ENCODE data around the gene TAF8. TPM values are rescaled to one million over a fixed set of nuclear protein-coding genes. Genes with fewer than 3 reads are reported as not detected.

Gene TAF8
- total RNA-seq, 2 experiments from 2014 or later = 44.1 TPM

DNA sequence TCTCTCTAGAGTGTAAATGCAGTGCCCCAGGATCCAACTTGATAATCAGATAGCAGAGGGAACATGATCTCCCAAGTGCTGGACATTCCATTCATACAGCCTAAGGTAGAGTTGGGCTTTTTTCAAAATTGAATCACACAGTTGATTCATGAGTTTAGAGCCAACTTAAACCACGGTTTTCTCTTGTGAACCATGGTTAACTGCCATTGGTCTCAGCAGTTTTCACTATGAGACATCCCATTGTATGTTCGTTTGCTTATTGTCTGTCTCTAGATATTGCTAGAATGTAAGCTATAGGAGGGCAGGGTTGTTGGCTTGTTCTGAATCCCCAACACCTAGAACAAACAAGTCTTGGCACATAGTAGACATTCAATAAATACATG lies 37.2 kb upstream of the TAF8 start:
- H3K27ac Mint-ChIP-seq = peak overlapping the region; percentile 13

DNA sequence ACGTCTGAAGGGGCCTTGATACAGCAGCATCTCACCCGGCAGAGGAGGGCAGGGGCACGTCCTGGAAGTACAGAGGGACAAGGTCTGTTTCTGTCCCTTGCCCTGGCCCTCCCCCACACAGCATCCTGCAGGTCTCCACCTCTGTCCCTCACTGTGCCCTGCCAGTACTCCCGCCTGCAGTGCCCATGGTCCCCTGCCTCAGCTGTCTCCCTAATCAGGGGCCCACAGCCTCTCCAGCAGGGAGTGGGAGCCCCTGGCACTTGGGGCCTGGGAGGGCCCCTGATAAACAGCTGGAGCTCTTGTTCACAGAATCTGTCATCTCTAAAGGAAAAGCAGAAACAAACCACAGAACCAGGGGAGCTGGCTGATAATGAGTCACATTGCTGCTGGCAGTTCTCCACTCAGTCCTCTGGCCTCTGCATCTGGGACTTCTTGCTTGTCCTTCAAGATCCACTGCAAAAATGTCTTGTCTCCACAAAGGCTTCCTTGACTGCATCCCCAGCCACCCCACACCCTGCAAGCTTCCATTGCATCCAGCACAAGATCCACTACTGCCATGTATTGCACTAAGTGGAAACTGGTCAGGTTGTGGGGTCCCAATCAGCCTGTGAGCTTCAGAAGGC lies 33.2 kb upstream of the TAF8 start:
- H3K27me3 Mint-ChIP-seq (ENCODE audit: low read depth) = no peaks in the 10 kb centered on the region
- POLR2A ChIA-PET = interaction anchor here (0.9 to 1.9 kb wide), 3 partner anchors 22 to 80 kb away, joined by 3 to 9 read pairs (median 5); no protein-coding TSS in a partner anchor
- no peaks in the 10 kb centered on the region for H3K9me3 Mint-ChIP-seq (ENCODE audit: insufficient read depth)
- peaks cover 78% of the 10 kb centered on the region for H3K4me1 Mint-ChIP-seq (ENCODE audit: low read depth)
- peaks cover 45% of the 10 kb centered on the region for H3K36me3 Mint-ChIP-seq (ENCODE audit: low read depth)
- peak overlapping the region; percentile 50 for H3K4me3 Mint-ChIP-seq
- CTCF ChIA-PET = interaction anchor here (1.3 to 2.3 kb wide), 4 partner anchors 10 to 81 kb away, joined by 3 to 10 read pairs (median 4); no protein-coding TSS in a partner anchor
- peak; percentile 73 for ATAC-seq
- peak; percentile 62 for DNase-seq
- peak overlapping the region; percentile 93 for H3K27ac Mint-ChIP-seq

More for the DNA sequence above, 37.2 kb upstream of the TAF8 start:
- H3K9me3 Mint-ChIP-seq (ENCODE audit: insufficient read depth) = no peaks in the 10 kb centered on the region
- DNase-seq (no peak), ATAC-seq (no peak)
- ChIA-PET POLR2A (interaction anchor here (4.4 to 6.7 kb wide), 2 partner anchors 9 to 28 kb away, joined by 21 to 31 read pairs; no protein-coding TSS in a partner anchor), CTCF (interaction anchor here (1.5 to 2.4 kb wide), 3 partner anchors 9 to 74 kb away, joined by 5 to 9 read pairs (median 6); no protein-coding TSS in a partner anchor)
- H3K4me1 Mint-ChIP-seq (ENCODE audit: low read depth) = peaks cover 83% of the 10 kb centered on the region
- H3K36me3 Mint-ChIP-seq (ENCODE audit: low read depth) = peaks cover 51% of the 10 kb centered on the region
- no peaks in the 10 kb centered on the region for H3K27me3 Mint-ChIP-seq (ENCODE audit: low read depth)
- H3K4me3 Mint-ChIP-seq = no peak overlapping the region

DNA sequence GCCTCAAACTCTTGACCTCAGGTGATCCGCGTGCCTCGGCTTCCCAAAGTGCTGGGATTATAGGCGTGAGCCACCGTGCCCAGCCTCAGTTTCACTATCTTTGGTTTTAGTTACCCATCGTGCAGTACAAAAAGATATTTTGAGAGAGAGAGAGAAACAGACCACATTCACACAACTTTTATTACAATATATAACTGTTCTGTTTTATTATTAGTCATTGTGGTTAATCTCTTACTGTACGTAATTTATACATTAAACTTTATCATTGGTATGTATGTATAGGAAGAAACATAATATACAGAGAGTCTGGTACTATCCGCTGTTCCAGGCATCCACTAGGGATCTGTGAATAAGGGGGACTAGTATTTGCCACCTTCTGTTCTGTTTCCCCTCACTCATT lies 29.4 kb upstream of the TAF8 start:
- no peaks in the 10 kb centered on the region for H3K9me3 Mint-ChIP-seq (ENCODE audit: insufficient read depth)
- H3K4me1 Mint-ChIP-seq (ENCODE audit: low read depth) = peaks cover 86% of the 10 kb centered on the region
- H3K4me3 Mint-ChIP-seq = no peak overlapping the region
- ATAC-seq (no peak), DNase-seq (no peak)
- peaks cover 45% of the 10 kb centered on the region for H3K36me3 Mint-ChIP-seq (ENCODE audit: low read depth)
- no peaks in the 10 kb centered on the region for H3K27me3 Mint-ChIP-seq (ENCODE audit: low read depth)
- CTCF ChIA-PET = interaction anchor here (0.8 to 3.5 kb wide), 7 partner anchors 11 to 85 kb away, joined by 3 to 20 read pairs (median 5); no protein-coding TSS in a partner anchor
- H3K27ac Mint-ChIP-seq = peak overlapping the region; percentile 99
- POLR2A ChIA-PET = interaction anchor here (2.0 to 2.7 kb wide), 7 partner anchors 9 to 85 kb away, joined by 4 to 21 read pairs (median 12); no protein-coding TSS in a partner anchor

DNA sequence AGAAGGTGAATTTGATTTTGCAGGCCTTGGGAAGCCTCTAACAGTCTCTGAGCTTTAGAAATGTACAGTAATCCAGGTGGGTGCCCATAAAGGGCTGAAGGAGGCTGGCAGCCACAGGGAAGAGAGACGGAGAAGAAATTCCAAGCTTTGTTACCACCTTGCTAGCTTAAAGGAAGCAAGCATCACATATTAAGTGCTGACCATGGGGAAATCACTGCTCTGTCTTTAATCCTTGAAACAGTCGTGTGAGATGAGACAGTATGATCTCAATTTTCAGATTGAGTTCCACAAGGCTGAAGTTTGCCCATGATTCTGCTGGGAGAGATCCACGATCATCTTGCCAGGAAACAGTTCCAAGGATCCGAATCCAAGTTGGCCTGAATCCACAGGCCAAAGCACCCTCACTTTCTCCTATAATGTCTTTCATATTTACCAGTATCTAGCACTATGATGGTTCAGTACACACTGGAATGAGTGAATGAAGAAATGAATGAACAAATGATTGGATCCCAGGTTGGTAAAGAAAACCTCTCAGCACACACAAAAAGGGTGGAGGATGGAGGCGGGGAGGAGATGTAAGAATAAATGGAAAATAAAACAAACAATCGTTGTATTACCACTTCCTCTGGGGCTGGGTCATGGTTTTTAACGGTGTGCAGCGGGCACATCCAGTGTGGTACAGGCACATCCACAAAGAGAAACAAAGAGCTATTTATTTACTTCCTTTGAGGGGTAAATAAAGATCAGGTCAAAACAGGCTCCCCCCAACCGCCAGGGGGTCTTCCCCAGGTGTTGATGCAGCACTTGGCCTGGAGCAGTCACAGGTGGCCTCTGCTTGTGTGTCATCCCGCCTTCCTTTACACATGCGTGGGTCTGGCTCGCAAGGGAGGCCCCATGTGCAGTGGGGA lies 28.2 kb upstream of the TAF8 start:
- H3K4me1 Mint-ChIP-seq (ENCODE audit: low read depth) = peaks cover 87% of the 10 kb centered on the region
- POLR2A ChIA-PET = interaction anchor here (1.0 to 2.7 kb wide), 18 partner anchors 9 to 101 kb away, joined by 3 to 21 read pairs (median 6); partner anchors contain the start of genes BYSL, CCND3 and MED20
- H3K27me3 Mint-ChIP-seq (ENCODE audit: low read depth) = no peaks in the 10 kb centered on the region

DNA sequence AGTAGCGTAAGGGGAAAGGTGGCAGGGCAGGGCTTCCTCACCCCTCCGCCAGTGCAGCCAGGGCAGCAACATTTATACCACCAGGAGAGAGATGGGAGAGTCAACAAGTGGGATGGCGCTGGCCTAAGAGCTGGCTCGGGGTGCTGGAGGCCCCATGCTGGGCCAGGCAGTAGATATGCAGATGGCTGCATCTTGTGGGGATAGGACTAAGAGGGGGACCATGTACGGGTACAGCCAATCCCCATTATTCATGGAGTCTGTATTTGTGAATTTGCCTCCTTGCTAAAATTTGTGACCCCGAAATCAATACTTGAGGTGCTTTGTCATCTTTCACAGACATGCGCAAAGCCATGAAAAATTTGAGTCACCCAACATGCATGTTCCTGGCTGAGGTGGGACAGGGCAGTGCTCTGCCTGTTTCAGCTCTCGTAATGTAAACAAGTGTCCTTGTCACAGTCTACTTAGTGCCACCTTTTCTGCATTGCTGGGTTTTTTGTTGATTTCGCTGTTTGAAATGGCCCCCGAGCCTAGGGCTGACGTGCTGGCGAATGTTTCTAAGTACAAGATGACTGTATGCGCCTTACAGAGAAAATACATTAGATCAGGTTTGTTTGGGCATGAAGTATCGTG lies 27.5 kb upstream of the TAF8 start:
- Mint-ChIP-seq H3K4me3 (peak overlapping the region; percentile 73), H3K4me1 (ENCODE audit: low read depth) (peaks cover 87% of the 10 kb centered on the region), H3K27ac (peak overlapping the region; percentile 99), H3K9me3 (ENCODE audit: insufficient read depth) (no peaks in the 10 kb centered on the region), H3K36me3 (ENCODE audit: low read depth) (peaks cover 47% of the 10 kb centered on the region), H3K27me3 (ENCODE audit: low read depth) (no peaks in the 10 kb centered on the region)
- CTCF ChIA-PET = interaction anchor here (0.6 to 3.5 kb wide), 13 partner anchors 9 to 236 kb away, joined by 3 to 20 read pairs (median 7); partner anchors contain the start of genes BYSL, MED20 and TOMM6
- ATAC-seq = peak; percentile 52
- POLR2A ChIA-PET = interaction anchor here (1.0 to 2.7 kb wide), 18 partner anchors 9 to 102 kb away, joined by 3 to 21 read pairs (median 6); partner anchors contain the start of genes BYSL, CCND3 and MED20
- no peak for DNase-seq

More for the DNA sequence above, 28.2 kb upstream of the TAF8 start:
- CTCF ChIA-PET = interaction anchor here (0.6 to 3.5 kb wide), 16 partner anchors 9 to 235 kb away, joined by 3 to 20 read pairs (median 6); partner anchors contain the start of genes BYSL, MED20 and TOMM6
- peak; percentile 85 for ATAC-seq
- Mint-ChIP-seq H3K4me3 (peak overlapping the region; percentile 73), H3K36me3 (ENCODE audit: low read depth) (peaks cover 48% of the 10 kb centered on the region), H3K27ac (peak overlapping the region; percentile 99), H3K9me3 (ENCODE audit: insufficient read depth) (no peaks in the 10 kb centered on the region)
- DNase-seq = peak; percentile 85

DNA sequence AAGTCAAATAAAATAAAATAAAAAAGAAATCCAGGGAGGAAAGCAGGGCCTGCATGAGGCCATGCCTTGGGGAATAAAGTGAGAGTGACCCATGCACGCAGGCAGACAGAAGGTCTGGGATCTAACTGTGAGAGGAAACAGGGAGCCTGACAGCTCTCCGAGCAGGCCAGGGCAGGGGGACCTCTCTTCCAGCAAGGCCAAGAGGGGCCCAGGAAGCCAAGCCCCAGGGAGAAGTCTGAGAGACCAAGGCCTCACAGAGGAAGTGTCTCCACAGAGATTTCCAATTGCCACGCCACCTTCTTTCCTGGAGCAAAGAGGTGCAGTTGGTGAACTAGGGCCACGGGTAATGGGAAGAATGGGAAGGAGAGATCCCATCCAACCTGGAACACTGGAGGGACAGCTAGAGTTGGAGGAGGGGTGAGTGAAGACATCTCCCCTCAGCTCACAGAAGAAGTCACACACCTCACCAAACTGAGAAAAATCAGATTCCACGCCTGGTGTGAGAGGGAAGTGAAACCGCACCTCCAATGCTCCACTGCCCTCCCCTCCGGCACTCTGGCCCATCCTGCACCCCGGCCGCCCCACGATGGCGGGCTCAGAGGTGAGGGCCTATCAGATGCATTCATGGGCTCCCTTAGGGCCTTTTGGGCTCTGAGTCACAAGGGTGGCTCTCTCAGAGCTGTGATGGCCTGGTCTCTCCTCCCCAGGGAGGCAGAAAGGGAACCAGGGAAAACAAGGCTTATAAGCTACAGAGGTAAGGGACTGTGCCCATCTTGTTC lies 25.1 kb upstream of the TAF8 start:
- CTCF ChIA-PET = interaction anchor here (1.3 to 2.3 kb wide), 3 partner anchors 14 to 20 kb away, joined by 4 to 7 read pairs (median 6); no protein-coding TSS in a partner anchor
- H3K9me3 Mint-ChIP-seq (ENCODE audit: insufficient read depth) = no peaks in the 10 kb centered on the region
- H3K4me3 Mint-ChIP-seq = no peak overlapping the region
- peak overlapping the region; percentile 97 for H3K27ac Mint-ChIP-seq
- ATAC-seq = no peak
- POLR2A ChIA-PET = interaction anchor here (1.0 to 9.6 kb wide), 4 partner anchors 14 to 86 kb away, joined by 3 to 83 read pairs (median 4); partner anchors contain the start of gene CCND3
- no peak for DNase-seq
- H3K27me3 Mint-ChIP-seq (ENCODE audit: low read depth) = no peaks in the 10 kb centered on the region
- H3K36me3 Mint-ChIP-seq (ENCODE audit: low read depth) = peaks cover 57% of the 10 kb centered on the region
- H3K4me1 Mint-ChIP-seq (ENCODE audit: low read depth) = peaks cover 94% of the 10 kb centered on the region

DNA sequence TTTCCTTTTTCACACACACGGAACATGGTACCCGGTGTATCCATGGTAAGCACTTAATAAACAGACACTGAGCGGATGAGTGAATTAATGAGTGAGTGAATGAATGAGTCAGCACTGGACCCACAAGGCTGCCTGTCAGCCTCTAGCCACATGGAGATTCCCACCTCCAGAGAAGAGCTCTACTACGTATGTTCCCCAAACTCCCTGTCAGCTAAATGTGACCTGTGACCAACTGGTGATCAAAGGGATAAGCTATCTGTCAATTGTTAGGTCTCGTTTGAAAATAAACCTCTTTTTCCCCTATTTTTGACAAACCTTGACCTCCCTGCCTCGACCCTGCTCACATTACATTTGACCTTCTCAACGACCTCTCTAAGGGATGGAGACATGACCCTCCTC lies 24.5 kb upstream of the TAF8 start:
- no peak for ATAC-seq
- H3K4me1 Mint-ChIP-seq (ENCODE audit: low read depth) = peaks cover 94% of the 10 kb centered on the region
- no peaks in the 10 kb centered on the region for H3K27me3 Mint-ChIP-seq (ENCODE audit: low read depth)
- ChIA-PET POLR2A (interaction anchor here (1.0 to 9.6 kb wide), 4 partner anchors 14 to 87 kb away, joined by 3 to 83 read pairs (median 4); partner anchors contain the start of gene CCND3), CTCF (interaction anchor here (1.3 to 2.3 kb wide), 2 partner anchors 14 to 19 kb away, joined by 4 to 7 read pairs; no protein-coding TSS in a partner anchor)
- H3K27ac Mint-ChIP-seq = peak overlapping the region; percentile 97
- no peak for DNase-seq
- no peak overlapping the region for H3K4me3 Mint-ChIP-seq
- H3K9me3 Mint-ChIP-seq (ENCODE audit: insufficient read depth) = no peaks in the 10 kb centered on the region
- peaks cover 57% of the 10 kb centered on the region for H3K36me3 Mint-ChIP-seq (ENCODE audit: low read depth)

DNA sequence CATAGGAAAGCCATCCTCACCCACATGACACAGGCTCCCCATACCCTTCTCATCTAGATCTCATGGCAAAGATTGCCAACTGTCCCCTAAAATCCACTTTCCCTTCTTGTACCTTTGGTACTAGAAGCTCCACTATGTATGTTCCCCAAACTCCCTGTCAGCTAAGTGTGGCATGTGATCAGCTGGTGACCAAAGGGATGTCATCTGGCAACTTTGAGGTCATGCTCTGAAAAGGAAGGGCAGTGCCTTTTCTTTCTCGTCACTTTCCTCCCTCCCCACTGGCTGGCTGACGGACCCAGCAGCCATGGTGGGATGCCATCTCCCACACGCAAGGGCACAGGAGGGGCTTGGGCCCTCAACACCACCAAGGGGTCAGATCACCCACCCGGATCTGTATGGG lies 23.8 kb upstream of the TAF8 start:
- ChIA-PET POLR2A (interaction anchor here (1.0 to 9.6 kb wide), 2 partner anchors 13 to 88 kb away, joined by 5 to 83 read pairs; partner anchors contain the start of gene CCND3), CTCF (interaction anchor here (1.3 to 2.3 kb wide), 2 partner anchors 13 to 18 kb away, joined by 4 to 7 read pairs; no protein-coding TSS in a partner anchor)
- DNase-seq (no peak), ATAC-seq (no peak)
- Mint-ChIP-seq H3K27ac (peak overlapping the region; percentile 97), H3K36me3 (ENCODE audit: low read depth) (peaks cover 53% of the 10 kb centered on the region), H3K9me3 (ENCODE audit: insufficient read depth) (no peaks in the 10 kb centered on the region), H3K4me1 (ENCODE audit: low read depth) (peaks cover 94% of the 10 kb centered on the region), H3K4me3 (no peak overlapping the region), H3K27me3 (ENCODE audit: low read depth) (no peaks in the 10 kb centered on the region)

DNA sequence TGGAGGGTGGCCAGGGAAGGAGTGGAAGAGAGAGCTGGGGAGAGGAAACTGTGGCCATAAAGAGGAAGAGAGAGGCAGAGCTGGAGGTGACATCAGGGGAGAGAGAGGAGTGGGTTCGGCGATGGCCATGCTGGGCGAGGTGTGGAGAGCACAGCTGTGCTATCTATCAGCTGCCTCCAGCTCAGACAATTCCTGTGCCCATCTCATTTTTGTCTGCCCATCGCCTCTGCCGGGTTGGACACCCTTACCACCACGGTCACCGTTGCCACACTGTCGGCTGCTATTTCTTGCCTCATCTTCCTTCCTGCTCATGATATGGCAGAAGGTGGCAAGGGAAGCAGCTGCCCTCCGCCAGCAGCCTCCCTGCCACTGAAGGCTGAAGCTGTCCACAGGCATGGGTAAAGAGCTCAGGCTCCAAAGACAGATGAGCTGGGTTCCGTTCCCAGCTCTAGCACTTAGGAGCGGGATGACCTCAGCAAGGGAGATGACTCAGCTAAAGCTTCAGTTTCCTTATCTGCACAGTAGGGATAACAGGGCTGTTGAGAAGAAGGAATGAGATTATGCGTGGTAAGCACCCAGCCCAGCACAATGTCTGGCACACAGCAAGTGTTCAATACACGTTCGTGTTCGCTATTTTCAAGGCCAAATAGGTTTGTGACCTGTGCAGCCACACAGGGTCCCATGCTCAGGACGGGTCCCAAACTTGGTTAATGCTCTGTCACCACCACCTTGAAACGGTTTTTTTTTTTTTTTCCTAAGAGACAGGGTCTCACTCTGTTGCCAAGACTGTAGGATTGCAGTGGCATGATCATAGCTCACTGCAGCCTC lies 21.9 kb upstream of the TAF8 start:
- peaks cover 50% of the 10 kb centered on the region for H3K36me3 Mint-ChIP-seq (ENCODE audit: low read depth)
- ATAC-seq (peak; percentile 29), DNase-seq (no peak)
- H3K27ac Mint-ChIP-seq = peak overlapping the region; percentile 97
- POLR2A ChIA-PET = interaction anchor here (1.0 to 9.6 kb wide), 5 partner anchors 11 to 107 kb away, joined by 3 to 83 read pairs (median 6); partner anchors contain the start of genes BYSL, CCND3 and MED20
- peaks cover 90% of the 10 kb centered on the region for H3K4me1 Mint-ChIP-seq (ENCODE audit: low read depth)
- H3K27me3 Mint-ChIP-seq (ENCODE audit: low read depth) = no peaks in the 10 kb centered on the region
- no peaks in the 10 kb centered on the region for H3K9me3 Mint-ChIP-seq (ENCODE audit: insufficient read depth)
- CTCF ChIA-PET = interaction anchor here (1.1 to 6.6 kb wide), 8 partner anchors 8 to 107 kb away, joined by 3 to 52 read pairs (median 6); partner anchors contain the start of genes BYSL and MED20
- H3K4me3 Mint-ChIP-seq = peak overlapping the region; percentile 63

Measured in activated CD8-positive, alpha-beta T cell treated with anti-CD3 and anti-CD28 coated beads, Interleukin-2, amount 10 ng/mL, durations not matched to agents 7 days and 5 days (primary cell).